Measurements from ENCODE around the gene RXRA.

DNA sequence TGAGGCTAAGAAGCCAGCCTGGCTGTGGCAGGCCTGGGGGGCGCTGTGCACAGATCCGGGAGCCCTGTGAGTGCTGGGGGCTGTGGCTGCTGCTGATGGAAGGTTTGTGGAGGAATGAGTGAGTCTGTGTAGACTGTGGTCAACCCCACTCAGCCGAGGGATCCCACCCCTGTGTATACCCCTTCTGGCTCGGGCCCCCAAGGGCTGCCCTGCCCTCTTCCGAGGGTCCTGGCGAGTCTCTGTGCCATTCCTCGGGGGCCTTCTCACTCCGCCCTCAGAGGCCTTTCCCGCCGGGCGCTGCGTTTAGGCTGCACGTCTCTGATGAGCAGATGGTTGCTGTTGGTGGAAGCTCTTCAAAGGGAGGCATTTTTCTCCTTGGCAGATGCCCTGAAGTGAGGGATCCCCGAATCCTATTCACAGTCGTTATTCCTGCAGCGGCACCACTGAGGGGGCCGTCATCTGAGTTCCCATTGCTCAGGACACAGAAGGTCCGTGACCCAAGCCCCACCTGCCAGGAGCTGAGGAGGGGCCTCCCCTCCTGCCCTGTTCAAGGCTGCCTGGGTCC, 94.1 kb downstream of the RXRA start:
- TF ChIP-seq CTCF (IDR thresholded peaks at IDR 0.05; ENCODE audit: insufficient read depth, low read length, poor library complexity, severe bottlenecking) (no peak), EZH2phosphoT487 (conservative IDR thresholded peaks at IDR 0.05; ENCODE audit: low read length) (no peak)

Measured in SU-DHL-6 (cell line).